NCI-H2107 treated with DMSO at 0.1 percent for 48 hours (cell line): Measurements from ENCODE around the gene DMTF1.
A peak's percentile ranks its signal among the peaks of the same experiment; 100 is the strongest.

Source experiments
- DNase-seq: peaks from one replicate; lab custom pipeline; 2025; ENCODE audit not compliant: unreplicated experiment; lab: John Stamatoyannopoulos, UW

The DMTF1 gene

DNA sequence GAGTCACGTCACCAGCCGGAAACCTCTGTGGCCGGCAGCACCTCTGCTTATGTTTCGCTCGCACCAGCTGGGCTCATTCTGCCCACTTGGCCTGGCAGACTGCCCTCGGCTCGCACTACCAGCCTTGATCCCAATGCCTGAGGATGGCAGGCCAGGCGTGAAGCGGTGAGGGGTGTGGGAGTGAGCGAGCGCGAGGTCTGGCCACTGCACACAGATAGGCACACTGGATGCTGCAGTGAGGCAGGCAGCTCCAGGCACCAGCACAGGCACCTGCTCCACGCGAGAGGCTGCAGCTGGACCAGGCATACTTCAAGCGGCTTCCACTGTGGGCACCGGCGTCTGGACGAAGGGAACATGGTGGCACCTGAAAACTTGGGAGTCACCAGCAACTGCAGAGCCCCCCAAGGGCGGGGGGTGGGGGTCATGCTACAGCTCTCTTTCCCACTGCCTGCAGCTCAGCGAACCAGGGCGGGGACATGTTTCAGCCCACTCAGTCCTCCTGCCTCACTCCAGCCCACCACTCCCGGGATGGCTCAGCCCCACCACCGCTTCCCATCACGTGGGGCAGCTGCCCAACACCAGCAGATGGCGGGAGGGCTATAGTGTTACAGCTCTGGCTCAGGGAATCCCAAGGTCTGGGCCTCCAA is 5.4 kb upstream of the DMTF1 start:
- DNase-seq: no peak

- no peak for DNase-seq
These were observed 4.8 kb upstream of the DMTF1 start for GRCh38 chr7:87147500-87147899.

DNA sequence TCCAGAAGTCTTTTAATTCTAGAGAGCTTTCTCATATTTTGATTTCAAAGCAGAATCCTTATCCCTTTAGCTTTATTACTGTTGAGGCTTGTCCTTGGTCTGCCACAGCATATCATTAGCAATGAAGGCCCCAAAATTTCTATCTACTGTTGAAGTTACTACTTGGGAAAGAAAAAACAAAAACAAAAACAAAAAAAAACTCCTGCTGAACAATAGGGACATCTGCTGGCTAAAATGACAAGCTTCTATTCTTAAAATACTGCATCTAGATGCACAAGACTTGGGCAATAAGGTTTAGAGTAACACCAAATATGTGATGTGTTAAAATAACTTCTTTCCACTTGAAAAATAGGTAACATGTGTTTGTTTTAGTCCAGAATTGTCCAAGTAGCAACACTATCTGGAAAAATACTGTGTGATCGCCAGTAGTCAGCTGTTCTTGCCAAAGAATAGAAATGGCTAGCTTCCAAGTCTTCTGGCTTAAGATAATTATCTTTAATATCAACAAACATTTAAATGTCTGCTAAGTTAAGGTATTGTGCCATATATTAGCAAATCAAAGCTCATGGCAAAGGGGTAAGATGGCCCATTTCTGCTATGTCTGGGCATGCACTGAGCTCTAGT is 3.8 kb upstream of the DMTF1 start:
- DNase-seq: peak; percentile 28

DNA sequence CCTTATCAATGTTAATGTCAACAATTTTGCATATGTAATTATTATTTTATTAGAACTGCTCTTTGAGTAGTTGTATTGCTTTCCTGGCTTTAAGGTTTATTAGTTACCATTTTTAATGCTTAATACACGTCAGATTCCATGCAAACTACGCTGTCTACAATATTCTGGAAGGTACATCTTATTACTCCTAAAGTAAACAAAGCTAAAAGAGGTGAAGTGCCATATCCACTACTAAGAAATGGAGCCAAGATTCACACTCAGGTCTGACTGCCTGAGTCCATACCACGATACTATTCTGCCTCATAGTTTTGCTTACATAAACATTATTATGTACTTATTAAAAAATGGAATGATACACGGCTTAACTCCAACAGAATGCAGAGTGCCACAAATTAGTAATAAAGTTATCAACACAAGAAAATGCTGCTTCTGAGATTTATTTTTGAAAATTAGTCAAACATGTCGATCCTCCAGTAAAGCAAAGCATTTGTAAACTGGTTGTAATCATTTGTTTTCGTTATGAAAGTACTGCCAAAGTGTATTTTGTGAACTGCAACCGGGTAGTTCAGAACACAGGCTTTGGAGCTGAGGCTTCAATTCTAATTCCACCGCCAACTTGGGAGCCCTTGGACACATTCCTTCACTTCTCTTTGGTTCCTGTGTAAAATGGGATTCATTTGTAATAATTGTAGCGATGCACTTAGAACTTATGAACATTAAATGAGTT is 1.1 kb upstream of the DMTF1 start:
- DNase-seq: no peak

GRCh38 chr7:87151729-87152111 is 533 bp upstream of the DMTF1 start:
- DNase-seq: no peak

- peak; percentile 36 for DNase-seq
These were observed 816 bp downstream of the DMTF1 start for GRCh38 chr7:87152897-87153641.

- no peak for DNase-seq
These were observed 1.9 kb downstream of the DMTF1 start for GRCh38 chr7:87154166-87154565.

- DNase-seq: no peak
These were observed 2.3 kb downstream of the DMTF1 start for GRCh38 chr7:87154569-87154968.

DNA sequence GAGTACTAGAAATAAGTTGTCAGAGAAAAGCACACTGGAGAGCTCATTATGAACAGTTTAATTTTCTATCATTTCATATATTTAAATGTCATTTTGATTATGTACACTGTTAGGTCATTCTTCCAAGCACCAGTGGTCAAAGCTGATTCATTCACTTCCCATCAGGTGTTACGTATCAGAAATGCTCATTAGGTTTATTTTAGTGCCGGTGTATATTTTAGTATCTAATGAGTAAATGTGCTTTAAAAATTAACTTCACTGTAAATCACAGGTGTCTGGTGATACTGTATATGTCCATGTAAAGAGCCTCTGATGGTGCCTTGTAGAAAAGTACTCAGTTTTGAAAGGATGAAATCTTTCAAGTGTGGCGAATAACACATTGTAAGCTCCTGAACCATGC is 3.5 kb downstream of the DMTF1 start:
- no peak for DNase-seq

DNA sequence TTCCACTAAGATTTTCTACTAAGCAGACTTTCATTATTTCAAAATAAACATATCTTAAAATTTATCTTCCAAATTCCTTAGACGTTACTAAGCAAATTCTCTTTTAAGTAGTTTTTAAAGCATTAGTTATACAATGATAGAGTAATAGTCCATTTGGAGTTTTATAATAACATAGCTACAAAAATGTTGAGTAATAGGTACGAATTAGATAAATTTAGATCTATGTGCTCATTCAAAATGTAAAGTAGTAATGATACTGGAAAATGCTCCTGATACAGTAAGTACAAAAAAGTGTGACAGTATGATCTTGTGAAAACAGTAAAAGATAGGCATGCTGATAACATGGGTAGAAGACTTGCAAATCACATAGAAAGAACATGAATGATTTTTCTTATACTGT is 4.5 kb downstream of the DMTF1 start:
- DNase-seq: no peak

DNA sequence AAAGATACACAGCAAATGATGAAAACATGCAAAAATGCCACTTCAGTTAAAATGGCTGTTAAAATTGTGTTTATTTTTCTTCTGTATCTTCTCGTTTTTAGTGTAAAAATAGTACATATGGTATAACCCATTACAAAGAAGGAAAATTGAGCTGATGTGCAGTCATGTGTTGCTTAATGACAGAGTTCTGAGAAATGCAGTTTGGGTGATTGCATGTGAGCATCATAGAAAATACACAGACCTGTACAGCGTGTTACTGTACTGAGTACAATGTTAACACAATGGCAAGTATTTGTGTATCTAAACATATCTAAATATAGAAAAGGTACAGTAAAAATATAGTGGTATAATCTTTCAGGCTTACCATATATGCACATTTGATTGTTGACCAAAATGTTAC is 7.3 kb downstream of the DMTF1 start:
- DNase-seq: no peak

DNA sequence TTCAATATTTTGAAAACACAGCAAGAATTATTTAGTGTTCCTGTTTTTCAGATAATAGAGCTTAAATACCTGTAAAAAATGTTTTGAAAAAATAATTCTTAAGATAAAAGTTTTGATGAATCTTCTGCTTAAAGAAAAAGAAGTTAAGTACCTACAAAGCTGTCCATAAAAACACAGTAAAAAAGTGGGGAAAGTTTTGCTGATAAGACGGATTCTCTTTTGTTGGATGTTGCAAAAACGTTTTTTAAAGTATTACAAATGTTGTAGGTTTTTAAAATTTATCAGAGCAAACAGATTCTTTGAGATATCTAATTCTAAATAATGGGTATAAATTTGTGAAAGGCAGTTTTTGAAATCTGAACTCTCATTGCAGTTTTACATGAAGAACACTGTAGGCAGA is 12.2 kb downstream of the DMTF1 start:
- DNase-seq: no peak

DNA sequence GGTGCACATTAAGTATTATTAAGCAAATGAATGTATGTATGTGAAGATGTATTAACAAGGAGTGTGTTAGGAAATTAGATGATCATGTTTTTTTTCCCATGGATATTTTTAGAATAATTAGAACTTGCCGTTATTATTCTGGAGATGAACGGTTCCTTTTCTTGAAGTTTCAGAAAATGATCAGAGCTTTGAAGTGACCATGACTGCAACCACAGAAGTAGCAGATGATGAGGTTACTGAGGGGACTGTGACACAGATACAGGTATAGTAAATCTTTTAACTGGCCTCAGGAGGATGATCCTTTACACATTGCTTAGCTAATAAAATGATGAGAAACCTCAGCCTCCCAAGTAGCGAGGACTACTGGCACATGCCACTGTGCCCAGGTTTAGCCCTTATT is 18.6 kb downstream of the DMTF1 start:
- no peak for DNase-seq

GRCh38 chr7:87171282-87171934 is 19.2 kb downstream of the DMTF1 start:
- DNase-seq: no peak

DNA sequence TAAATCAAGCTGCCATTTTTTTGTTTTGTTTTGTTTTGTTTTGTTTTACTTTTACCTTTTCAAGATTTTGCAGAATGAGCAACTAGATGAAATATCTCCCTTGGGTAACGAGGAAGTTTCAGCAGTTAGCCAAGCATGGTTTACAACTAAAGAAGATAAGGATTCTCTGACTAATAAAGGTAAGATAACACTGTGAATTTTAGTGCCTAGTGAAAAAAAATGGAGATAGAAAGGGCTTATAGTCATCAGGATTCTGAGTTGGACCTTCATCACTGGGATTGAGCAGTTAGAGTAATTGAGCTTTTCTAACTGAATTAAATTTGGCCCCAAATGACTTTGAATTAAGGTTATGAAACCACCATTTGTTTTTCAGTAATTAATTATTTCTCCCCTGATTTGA is 21.2 kb downstream of the DMTF1 start:
- no peak for DNase-seq

DNA sequence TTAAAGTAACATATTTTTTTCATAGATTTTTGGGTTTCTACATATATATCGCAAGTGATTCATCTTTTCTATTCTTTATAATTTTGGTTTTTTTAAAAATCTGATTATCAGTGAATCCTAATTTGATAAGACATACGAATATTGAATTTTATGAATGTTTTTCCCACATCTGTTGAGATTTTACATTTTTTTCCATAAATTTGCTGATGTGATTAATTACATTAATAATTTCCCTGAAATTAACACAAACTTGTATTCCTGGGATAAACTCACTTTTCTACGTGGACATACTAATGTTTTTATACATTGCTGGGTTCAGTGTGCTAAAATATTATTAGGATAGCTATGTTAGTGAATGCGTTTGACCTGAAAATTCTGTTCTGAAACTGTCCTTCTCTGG is 26.1 kb downstream of the DMTF1 start:
- no peak for DNase-seq

DNA sequence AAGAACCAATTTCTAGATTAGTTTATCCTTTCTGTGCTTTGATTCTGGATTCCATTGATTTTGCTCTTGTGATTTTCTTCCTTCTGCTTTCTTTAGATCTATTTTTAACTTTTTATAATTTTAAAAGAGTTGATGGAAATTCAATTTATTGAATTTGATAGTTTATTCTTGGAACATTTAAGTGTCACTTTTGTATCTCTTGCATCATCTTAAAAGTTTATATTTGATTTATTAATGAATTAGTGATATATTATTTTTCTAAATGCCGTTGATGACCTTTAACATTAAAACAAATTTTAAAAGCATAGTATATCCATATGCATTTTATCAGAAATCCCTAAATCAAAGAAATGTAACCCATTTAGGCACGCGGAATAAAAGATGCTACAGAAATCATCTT is 26.9 kb downstream of the DMTF1 start:
- DNase-seq: no peak

GRCh38 chr7:87187120-87187519 is 34.9 kb downstream of the DMTF1 start:
- DNase-seq: no peak

- DNase-seq: no peak
These were observed 36.7 kb downstream of the DMTF1 start for GRCh38 chr7:87188930-87189329.

DNA sequence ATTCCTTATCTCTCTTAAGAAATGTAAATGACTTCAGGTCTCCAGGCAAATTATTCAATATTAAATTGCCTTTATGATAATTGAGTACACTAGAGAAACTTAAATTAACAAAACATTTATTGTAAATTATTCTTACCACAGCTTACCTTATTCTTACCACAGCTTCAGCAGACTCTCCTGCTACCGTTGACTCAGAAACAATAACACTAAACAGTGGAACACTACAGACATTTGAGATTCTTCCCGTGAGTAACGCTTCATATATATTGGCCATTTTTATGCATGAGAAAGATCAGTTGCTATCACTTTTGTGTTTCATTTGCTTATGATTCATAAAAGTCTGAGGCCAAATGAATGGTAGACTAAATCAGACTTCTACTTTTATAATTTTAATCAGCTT is 38.5 kb downstream of the DMTF1 start:
- DNase-seq: no peak

GRCh38 chr7:87192784-87193487 is 40.7 kb downstream of the DMTF1 start:
- DNase-seq: no peak
